HG02973 (cell line): ENCODE results near the gene SHANK1.
"Not testable (repeated sequence)": the region's sequence is repeated elsewhere in the genome, so short reads cannot be mapped to it uniquely, and the experiment has no call there.

Experiments
- ATAC-seq: cut with Tn5 transposase; IDR thresholded peaks from one replicate; pipeline ENCODE4 v1.9.1; 2021; ENCODE audit warnings: moderate library complexity; ENCODE audit not compliant: unreplicated experiment

The SHANK1 gene

DNA sequence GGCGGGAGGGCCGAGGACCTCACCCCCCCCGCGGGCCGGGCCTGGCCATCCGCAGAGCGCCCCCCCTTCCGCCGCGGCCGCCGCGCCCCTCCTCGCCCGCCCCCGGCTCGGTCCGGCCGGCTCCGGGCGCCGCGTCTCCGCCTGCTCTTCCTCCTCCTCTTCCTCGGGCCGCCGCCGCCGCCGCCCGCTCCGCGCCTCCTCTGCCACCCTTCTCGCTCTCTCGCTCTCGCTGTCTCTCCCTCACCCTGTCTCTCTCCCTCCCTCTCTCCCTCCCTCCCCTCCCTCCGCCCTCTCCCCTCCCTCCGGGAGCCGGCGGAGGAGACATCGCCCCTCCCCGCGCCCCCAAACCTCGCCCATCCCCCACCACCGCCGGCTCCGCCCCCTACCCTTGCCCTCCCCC lies at the start of gene SHANK1:
TSS of gene SHANK1 (minus strand) at position 237 of the 400 bp plus-strand sequence. CDS start 2,883 bp downstream, outside the sequence.
- ATAC-seq = no peak

DNA sequence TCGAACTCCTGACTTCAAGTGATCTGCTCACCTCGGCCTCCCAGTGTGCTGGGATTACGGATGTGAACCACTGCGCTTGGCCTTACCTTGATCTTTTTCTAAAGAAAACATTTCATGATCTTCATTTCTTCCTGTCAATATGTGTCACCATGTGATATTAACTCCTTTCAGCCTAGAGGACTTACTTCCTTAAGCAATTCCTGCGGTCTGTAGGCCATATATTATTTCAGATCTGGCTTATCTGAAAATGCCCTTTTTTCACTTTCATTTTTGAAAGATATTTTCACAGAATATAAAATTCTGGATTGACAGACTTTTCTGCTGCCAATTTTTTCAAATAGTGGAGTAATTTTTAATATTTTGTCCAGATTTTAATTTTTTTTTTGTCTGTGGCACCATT lies 48.7 kb upstream of the SHANK1 start:
- ATAC-seq = no peak

DNA sequence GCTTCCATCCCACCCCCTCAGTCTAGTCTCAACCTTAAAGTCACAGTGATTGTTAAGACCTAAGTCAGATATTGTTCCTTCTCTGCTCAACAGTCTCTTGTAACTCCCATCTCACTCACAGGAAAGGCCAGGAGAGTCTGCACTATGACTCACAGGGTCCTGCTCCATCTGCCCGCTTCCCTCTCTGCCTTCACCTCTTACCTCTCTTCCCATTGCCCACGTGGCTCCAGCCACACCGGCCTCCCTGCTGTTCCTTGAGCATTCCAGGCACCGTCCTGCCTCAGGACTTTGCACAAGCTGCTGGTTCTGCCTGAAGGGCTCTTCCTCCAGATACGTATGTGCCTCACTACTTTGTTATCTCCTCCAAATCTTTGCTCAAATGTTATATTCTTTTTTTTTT lies 47.7 kb upstream of the SHANK1 start:
- ATAC-seq = not testable (repeated sequence)

DNA sequence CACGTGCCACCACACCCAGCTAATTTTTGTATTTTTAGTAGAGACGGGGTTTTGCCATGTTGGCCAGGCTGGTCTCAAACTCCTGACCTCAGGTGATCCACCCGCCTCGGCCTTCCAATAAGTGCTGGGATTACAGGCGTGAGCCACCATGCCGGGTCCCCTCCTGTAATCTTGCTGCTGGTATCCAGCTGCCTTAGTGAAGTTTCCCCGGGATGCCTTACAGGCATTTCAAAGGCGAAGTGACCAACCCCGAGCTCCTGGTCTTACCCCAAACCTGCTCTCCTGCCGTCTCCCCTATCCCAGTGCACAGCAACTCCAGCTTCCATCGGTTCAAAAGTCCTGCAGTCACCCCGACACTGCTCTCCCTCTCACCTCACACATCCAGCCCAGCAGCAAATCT lies 47.1 kb upstream of the SHANK1 start:
- not testable (repeated sequence) for ATAC-seq

DNA sequence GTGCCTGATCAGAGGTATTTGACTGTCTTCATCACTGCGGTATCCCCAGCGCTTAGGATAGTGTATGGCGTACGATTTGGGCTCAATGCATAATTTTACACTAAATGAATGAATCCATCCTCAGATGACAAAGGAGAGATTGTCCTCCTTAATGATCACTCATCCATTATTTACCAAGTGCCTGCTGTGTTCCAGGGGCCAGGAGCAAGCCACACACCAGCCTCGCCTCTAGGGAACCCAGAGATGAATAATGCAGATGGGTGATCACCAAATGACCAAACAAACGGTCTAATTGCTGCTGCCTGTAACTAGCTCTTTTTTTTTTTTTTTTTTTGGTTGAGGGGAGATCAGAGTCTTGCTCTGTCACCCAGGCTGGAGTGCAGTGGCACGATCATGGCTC lies 44.8 kb upstream of the SHANK1 start:
- ATAC-seq = no peak

DNA sequence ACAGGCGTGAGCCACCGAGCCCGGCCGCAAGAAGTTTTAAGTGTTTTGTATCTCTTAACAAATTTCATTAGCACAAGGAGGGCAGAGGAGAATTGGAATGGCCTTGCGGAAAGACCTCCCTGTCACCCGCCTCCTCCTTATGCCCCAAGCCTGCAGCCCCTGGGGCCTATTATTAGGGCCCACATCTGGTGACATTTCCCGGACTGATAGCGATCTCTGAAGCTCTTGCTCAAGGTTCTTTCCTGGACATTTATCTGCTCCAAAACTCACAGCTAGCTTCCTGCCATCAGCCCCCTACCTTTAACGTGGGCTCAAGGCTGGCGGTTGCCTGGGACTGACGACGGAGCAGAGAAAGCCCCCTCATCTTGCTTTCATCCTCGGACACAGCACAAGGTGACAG lies 43.9 kb upstream of the SHANK1 start:
- not testable (repeated sequence) for ATAC-seq

DNA sequence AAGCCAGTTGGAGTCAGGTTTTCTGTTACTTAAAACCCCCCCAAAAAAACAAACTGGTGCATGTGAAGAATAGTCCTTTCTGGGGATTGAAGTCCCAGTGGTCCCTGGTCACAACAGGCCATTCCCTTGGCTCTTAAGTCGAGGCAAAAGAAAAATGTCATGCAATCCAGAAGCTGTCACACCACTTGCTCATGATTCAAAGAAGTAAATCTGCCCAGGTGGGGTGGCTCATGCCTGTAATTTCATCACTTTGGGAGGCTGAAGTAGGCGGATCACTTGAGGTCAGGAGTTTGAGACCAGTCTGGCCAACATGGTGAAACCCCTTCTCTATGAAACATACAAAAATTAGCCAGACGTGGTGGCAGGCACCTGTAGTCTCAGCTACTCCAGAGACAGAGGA lies 41.9 kb upstream of the SHANK1 start:
- not testable (repeated sequence) for ATAC-seq

DNA sequence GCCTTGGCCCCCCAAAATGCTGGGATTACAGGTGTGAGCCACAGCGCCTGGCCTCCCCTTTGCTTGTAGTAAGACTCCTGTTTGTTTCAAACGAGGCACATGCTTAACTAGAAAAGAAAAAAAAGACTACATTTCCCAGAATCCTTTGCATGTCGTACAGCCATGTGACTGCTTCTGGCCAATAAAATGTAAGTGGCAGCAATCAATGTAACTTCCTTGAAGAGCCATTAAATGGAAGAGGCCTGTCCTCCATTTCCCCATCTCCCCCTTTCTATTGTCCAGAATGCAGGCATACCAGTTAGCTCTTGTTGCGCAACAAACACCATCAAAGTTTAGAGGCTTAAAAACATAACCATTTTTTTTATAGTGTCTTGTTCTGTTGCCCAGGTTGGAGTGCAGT lies 40.3 kb upstream of the SHANK1 start:
- no peak for ATAC-seq

DNA sequence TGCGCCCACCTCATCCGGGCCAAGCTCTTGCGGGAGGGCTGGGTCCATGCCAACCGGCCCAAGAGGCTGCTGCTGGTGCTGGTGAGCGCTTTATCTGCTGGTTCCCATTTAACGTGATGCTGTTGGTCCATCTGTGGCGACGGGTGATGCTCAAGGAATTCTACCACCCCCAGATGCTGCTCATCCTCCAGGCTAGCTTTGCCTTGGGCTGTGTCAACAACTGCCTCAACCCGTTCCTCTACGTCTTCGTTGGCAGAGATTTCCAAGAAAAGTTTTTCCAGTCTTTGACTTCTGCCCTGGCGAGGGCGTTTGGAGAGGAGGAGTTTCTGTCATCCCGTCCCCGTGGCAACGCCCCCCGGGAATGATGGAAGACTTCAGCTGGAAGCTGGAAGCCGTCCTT lies 39.5 kb upstream of the SHANK1 start:
- ATAC-seq = not testable (repeated sequence)

DNA sequence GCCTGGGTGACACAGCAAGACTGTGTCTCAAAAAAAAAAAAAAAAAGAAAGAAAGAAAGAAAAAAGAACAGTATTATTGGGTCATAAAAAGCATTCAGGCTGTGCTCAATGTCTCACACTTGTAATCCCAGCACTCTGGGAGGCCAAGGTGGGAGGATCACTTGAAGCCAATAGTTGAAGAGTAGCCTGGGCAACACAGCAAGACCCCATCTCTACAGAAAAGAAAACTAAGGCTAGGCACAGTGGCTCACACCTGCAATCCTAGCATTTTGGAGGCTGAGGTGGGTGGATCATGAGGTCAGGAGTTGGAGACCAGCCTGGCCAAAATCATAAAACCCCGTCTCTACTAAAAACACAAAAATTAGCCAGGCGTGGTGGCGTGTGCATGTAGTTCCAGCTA lies 38.0 kb upstream of the SHANK1 start:
- ATAC-seq = not testable (repeated sequence)

DNA sequence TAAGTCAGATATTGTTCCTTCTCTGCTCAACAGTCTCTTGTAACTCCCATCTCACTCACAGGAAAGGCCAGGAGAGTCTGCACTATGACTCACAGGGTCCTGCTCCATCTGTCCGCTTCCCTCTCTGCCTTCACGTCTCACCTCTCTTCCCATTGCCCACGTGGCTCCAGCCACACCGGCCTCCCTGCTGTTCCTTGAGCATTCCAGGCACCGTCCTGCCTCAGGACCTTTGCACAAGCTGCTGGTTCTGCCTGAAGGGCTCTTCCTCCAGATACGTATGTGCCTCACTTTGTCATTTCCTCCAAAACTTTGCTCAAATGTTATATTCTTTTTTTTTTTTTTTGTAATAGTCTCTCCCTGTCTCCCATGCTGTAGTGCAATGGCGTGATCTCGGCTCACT lies 36.6 kb upstream of the SHANK1 start:
- ATAC-seq = not testable (repeated sequence)

DNA sequence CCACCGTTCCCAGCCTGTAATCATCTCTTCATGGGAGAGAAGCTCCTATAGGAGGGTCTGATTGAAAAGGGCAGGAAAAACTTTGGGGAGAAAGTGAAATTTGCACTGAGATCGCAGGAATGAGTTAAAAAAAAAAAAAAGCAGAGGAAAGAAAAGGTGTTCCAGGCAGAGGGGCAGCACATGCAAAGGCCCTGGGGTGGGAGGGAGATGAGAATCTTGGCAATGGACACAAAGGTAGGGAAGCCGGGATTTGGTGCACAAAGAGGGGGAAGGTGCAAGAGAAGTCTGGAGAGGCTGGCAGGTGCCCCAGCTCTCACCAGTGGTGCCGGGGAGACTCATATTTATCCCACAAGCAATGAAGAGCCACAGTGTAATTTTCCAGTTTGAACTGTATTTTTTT lies 34.3 kb upstream of the SHANK1 start:
- ATAC-seq = no peak

DNA sequence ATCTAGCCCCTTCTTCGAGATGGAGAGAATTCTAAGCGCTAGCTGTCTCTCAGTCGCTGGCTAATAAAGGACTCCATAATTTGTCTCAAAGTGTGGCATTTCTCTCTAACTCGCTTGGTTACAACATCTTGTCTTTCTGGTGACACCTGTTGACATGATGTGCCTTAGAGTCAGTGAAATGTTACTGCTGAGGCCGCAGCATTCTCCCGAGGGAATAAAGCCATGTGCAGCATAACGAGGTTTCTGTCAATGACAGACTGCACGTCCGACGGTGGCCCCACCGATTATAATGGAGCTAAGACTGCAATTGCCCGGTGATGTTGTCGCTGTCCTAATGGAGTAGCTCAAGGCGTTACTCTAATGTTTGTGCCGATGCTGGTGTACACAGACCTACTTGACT lies 30.4 kb upstream of the SHANK1 start:
- ATAC-seq = no peak

DNA sequence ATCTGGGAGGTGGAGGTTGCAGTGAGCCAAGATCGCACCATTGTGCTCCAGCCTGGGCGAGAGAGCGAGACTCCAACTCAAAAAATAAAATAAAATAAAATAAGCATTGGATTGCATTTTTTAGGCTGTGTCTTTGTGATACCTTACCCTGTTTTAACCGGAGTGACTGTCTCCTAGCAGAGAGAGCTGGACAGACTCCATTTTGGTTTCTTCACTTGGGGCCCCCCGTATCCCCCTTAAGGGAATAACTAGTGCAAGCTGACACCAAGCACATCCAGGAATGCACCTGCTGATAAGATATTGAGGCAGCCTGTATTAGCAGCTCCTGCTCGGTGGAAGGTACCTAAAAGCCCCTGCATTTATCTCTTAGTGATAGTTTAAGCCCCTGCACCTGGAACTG lies 29.9 kb upstream of the SHANK1 start:
- no peak for ATAC-seq

DNA sequence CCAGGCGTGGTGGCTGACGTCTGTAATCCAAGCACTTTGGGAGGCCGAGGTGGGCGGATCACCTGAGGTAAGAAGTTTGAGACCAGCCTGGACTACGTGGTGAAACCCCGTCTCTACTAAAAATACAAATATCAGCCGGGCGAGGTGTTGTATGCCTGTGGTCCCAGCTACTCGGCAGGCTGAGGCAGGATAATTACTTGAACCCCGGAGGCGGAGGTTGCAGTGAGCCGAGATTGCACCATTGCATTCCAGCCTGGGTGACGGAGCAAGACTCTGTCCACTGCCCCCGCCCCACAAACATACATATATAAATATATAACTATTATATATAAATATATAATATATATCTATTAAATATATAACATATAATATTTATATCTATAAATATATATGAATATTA lies 27.5 kb upstream of the SHANK1 start:
- ATAC-seq = not testable (repeated sequence)

DNA sequence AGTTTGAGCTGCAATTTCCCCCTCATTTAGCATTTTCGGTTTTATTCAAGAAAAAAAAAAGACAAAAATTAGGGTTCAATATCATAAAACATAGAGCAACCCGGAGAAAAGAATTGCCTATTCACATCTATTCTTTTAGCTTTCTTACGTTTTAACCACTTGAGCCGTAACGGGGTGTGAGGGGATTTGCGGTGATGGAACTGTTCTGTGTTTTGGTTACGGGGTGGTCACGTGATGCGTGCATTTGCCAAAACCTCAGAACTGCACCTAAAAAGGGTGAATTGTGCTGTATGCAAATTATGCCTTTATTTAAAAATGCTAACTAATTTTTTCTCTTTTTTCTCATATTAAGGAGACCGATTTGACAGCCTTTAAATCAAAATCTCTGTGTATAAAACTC lies 25.6 kb upstream of the SHANK1 start:
- no peak for ATAC-seq

DNA sequence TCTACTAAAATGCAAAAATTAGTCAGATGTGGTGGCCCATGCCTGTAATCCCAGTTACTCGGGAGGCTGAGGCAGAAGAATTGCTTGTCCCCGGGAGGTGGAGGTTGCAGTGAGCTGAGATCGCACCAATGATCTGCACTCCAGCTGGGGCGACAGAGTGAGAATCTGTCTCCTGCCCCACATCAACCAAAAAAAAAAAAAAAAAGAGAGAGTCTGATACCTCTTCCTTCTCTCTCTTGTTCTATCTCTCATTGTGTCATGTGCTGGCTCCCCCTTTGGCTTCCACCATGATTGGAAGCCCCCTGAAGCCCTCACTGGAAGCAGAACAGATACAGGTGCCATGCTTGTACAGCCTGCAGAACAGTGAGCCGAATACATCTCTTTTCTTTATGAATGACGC lies 23.9 kb upstream of the SHANK1 start:
- ATAC-seq = no peak

DNA sequence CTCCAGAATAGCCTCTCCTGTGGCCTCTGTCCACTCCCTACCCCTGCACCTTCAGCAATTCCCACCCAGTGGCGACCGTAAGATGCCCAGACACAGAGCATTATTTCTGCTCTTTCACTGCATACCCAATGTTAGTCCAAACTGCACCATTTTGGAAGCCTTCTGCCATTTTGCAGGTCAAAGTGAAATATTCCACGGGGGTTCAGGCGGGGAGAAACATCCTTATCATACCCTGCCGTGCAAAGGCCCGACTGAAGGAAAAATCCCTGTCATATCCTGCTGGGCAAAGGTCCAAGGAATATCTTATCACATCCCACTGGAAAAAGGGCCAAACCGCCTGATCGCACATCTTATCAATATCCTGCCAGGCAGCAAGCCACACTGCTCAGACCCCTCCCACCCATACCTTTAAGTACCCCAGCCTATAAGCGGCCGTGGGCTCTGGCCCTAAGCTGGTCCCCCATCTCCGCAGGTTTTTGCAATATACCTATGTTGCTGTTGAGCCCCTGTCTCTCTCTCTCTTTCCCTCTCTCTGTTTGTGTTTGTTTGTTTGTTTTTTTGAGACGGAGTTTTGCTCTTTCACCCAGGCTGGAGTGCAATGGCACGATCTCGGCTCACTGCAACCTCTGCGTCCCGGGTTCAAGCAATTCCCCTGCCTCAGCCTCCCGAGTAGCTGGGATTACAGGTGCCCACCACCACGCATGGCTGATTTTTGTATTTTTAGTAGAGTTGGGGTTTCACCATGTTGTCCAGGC lies 21.8 kb upstream of the SHANK1 start:
- ATAC-seq = no peak

DNA sequence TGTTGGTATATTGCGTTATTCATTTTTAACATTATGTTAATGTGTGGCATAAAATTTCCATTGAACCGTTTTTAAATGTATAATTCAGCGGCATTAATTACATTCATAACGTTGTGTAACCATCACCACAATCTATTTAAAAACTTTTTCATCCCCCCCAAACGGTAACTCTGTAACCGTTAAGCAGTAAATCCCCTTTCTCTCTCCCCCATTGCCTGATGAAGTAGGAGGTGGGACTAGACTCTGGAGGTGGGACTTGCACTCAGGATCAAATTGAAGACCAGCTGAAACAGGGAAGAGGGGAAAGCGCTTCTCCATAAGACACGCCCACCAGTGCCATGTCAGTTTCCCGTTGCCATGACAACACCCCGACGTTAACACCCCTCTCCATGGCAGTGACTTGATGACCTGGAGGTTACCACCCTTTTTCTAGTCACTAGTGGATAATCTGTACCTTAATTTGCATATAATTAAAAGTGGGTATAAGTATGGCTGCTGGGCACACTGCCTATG lies 20.4 kb upstream of the SHANK1 start:
- no peak for ATAC-seq

DNA sequence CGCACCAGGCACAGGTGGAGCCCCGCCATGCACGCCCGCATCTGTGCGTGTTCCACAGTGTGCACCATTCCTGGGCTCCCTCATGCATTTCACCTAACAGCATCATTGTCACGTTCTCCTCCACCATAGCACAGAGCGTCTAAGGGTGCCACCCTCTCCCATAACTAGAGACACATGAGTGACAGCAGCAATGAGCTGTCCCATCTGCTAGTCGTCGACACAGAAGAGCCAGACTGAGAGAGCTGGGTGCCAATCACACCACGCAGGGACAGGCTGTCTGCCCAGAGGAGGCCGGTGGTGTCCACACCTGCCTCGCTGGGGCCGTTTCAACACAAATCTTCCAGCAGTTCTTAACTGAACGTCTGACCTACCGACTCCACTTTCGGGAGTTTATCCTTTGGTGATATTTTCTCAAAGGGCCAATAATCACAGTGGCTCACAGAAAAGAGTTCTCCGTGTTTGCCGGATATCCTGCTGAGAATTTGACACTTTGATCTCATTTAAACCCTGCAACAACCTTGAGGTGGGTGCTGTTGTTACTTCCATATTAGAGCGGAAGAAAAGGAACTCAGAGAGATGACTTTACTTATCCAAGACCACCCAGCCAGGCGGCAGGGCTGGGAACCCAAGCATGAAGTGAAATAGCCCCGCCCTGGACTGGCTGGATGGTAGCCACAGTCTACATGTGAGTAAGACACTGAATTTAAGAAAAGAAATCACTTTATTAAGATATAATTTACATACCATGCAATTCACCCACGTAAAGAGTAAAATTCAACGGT lies 19.7 kb upstream of the SHANK1 start:
- ATAC-seq = no peak

DNA sequence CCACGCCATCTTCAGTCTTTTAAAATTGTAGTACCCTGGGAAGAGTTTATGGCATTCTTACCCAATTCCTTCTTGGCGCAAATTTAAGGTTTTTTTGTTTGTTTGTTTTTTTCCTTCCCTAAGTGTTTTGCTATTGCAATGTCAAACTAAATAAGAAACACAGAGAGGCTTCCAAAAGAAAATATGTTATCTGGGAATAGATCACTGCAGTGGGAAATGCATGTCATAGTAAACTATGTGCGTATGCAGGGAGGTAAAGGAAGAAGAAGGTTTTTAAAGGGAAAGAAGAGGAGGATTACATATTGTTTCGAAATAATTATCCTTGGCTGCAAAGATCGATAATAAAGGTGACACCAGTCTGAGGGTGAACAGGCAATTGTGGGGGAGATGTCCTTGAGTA lies 16.7 kb upstream of the SHANK1 start:
- ATAC-seq = no peak

DNA sequence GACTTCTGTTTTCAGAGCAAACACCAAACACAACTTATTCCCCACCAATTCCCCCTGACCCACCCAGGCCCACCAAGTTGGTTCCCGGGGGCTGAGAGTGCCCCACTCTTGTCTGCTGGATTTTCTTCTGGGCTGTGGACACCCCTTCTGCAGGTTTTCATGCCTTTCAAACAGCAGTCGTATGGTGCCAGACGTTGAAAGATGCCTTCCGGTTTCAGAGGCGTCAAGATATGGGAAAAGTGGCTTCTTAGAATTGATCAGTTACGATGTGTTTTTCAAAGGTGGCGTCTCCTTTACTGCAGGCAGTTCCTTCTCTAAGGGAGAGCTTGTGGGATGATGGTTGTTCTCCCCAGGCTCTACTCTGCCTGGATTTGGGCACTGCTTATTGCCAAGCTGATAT lies 16.3 kb upstream of the SHANK1 start:
- ATAC-seq = no peak
